Ureter (tissue), 1 donor: Measurements from ENCODE around the gene RRAGB. TPM values are rescaled to one million over a fixed set of nuclear protein-coding genes. Genes with fewer than 3 reads are reported as not detected.
"Not testable (repeated sequence)": the region's sequence is repeated elsewhere in the genome, so short reads cannot be mapped to it uniquely, and the experiment has no call there.

Source experiments
- DNase-seq: peaks from one replicate; pipeline ENCODE4 v3.0.0-alpha.2; 2020; ENCODE audit warnings: low spot score
- total RNA-seq: library from RNA; stranded (reverse); gene quantifications from one replicate; pipeline ENCODE4 v1.2.4, GENCODE V29; 2023
- donor health status: DM: yes; HTN: yes; CAD: no.

The RRAGB gene
- total RNA-seq, 1 donor from 2014 or later, result 35.9 TPM

- no peak for DNase-seq
These were observed 49.6 kb downstream of the RRAGB start for GRCh38 chrX:55767100-55767499.

GRCh38 chrX:55774419-55774818, 56.9 kb downstream of the RRAGB start:
- DNase-seq, result not testable (repeated sequence)

GRCh38 chrX:55777596-55777995, 60.0 kb downstream of the RRAGB start:
- DNase-seq, result no peak

- no peak for DNase-seq
These were observed 60.8 kb downstream of the RRAGB start for GRCh38 chrX:55778322-55778721.

- no peak for DNase-seq
These were observed 66.2 kb downstream of the RRAGB start for GRCh38 chrX:55783723-55784122.

GRCh38 chrX:55787063-55787462, 69.5 kb downstream of the RRAGB start:
- no peak for DNase-seq

GRCh38 chrX:55787727-55788126, 70.2 kb downstream of the RRAGB start:
- DNase-seq, result no peak

- DNase-seq, result no peak
These were observed 76.9 kb downstream of the RRAGB start for GRCh38 chrX:55794405-55794804.

- no peak for DNase-seq
These were observed 78.9 kb downstream of the RRAGB start for GRCh38 chrX:55796496-55796895.

- no peak for DNase-seq
These were observed 84.3 kb downstream of the RRAGB start for GRCh38 chrX:55801811-55802210.

Other genes starting within 250 kb of the RRAGB start
- gene USP51, start 227.9 kb upstream of the RRAGB start, total RNA-seq, result 3.5 TPM
- not detected for gene FOXR2, start 94.3 kb upstream of the RRAGB start, total RNA-seq